ENCODE measurements around the gene CTSA.

Gene CTSA

GRCh38 chr20:45890985-45891983, at the start of gene CTSA, which contains the start of gene NEURL2:
Gene CTSA (plus strand): TSS chr20:45891335. CDS start chr20:45891569, 234 bp downstream.
Gene NEURL2 (minus strand): TSS chr20:45891208. CDS start chr20:45890991, 217 bp downstream.
- DNase-seq: peak; percentile 90

- DNase-seq: no peak
Measured at GRCh38 chr20:45841407-45842129, 49.6 kb upstream of the CTSA start.

DNA sequence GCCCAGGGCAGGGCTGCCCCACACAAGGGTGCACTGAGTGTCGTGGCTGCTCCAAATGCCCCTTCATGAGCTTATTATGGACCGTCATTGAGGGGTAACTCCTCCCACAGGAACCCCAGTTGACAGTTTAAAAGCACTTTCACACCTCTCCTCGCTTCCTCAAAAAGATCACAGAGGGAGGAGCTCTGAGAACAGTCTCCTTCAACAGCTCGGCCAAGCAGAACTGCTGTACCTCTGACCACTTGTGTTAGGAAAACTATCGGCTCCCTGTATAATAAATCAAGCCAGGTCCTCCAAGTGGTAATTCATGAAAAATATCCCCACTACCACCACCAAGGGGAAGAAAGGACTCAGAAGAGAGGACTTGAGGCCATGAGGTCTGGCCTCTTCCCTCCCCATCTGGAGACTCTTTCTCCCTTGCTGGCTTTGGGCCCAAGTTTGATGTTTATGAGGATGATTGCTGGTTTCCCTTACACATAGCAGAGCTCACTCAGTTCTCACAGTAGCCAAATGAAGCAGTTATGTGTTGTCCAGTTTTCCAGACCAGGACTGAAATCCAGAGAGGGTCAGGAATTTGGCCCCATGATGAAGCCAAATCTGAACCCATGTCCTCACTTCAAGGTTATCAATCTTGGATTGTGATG, 48.8 kb upstream of the CTSA start:
- no peak for DNase-seq

DNA sequence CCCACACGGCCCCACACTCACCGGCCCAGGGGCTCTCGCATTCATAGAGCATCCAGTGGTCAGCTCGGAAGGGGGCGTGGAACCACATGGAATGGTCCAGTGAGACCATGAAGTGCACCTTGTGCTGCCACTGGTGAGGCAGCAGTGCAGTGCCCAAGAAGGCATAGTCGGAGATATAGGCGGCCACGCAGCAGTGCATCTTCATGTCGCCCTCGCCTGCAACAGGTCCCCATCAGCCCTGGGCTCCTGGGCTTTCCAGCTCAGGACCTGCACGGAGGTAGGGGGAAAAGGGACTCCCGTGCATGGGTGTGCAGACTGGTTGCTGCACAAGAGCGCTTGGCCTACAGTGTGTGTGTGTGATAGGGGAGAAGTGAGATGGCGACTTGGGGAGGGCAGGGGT, 47.6 kb upstream of the CTSA start:
- no peak for DNase-seq

DNA sequence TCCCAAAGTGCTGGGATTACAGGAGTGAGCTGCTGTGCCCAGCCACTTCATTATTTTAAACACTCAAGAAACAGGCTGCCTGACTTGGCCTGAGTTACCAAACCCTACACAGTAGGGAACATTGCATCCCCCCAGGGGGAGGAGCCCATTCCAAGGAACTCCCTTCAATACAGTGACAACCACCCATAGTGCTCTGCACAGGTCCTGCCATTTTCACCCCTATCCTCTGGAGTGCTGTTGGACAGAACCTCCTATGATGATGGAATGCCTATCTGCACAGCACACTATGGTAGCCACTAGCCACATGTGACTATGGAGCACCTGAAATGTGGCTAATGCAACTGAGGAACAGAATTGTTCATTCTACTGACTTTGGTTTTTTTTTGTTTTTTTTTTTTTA, 45.7 kb upstream of the CTSA start:
- no peak for DNase-seq

DNA sequence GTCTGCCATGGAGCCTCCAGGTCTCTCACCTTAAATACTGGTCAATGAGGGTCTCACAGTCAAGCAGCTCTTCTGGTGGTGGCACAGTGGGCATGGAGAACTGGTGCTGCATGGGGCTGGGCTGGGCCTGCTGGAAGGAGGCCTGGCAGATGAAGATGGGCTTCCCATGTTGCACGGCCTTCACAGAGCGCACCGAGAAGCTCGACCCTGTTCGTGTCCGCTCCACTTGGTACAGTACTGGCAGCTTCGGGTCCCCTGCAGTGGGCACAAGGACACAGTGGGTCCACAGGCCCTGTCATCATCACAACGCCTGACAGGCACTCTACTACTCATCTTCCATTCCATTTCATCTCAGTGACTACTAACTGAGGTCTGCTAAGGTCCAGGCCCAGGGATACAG, 42.7 kb upstream of the CTSA start:
- no peak for DNase-seq

DNA sequence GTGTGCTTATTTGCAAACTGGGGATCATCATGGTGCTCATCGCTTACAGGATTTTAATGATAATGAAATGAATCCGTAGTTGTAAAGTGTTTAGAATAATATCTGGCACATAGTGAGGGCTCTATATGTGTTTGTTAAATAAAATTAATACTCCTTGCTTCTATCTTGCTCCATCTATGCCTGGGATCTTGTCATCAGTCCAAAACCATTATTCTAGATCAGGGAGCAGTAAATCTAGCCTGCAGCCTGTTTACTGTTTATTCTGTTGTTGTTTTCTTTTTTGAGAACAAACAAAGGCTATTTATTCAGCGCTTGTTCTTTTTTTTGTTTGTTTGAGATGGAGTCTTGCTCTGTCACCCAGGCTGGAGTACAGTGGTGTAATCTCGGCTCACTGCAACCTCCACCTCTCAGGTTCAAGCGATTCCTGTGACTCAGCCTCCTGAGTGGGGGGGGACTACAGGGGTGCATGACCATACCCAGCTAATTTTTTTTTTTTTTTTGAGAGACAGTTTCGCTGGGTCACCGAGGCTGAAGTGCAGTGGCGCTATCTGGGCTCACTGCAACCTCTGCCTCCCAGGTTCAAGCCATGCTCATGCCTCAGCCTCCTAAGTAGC, 42.1 kb upstream of the CTSA start:
- no peak for DNase-seq

DNA sequence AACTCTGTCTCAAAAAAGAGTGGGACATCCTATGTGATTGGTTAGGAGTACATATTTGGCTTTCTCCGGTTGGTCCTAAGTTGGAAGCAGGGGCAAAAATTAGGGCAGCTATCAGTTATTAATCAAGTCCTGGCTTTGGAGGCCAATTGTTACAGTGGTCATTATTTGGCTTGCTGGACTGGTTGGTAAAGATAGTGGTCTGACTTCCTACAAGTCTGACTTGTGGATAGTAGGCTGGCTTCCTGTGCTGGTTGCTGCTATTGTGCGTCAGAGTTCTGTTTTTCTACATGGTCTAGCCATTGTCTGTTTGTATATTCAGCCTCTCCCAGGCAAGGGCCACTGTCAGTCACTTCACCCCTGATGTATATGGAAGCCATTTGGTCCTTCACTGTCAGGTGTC, 40.9 kb upstream of the CTSA start:
- no peak for DNase-seq

DNA sequence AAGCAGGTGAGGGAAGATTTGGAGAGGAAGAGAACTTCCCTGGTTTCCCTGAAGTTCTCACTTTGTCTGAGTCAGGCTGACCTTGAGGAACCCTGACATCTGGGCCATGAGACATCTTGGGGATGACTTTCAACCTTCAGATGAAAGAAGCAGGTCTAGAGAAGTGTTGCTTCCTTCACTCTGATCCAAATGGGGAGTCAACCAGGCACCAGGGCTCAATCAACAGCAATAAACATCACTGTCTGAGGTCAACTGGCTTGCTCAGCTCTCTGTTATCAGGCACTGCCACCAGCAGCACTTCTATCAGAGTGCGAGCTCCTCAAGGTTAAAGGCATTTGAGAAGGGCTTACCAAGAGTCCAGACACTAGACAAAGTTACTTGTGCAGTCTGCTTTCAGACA, 40.2 kb upstream of the CTSA start:
- no peak for DNase-seq

DNA sequence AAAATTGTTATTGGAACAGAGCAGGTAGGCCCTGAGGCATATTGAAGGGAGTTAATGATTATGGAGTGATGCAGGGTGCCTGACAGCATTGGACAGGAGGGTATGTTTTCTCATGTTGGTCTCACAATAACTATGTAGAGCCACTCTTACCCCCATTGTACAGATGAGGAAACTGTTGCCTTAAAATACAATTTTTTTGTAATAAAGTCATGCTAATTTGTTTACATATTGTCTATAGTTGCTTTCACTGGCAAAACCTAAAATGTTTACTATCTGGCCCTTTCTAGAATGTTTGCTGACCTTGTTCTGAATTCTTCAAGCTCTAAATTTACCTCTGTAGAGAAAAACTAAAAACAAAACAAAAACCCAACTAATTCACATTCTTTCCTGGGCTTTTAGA, 39.6 kb upstream of the CTSA start:
- DNase-seq: no peak

DNA sequence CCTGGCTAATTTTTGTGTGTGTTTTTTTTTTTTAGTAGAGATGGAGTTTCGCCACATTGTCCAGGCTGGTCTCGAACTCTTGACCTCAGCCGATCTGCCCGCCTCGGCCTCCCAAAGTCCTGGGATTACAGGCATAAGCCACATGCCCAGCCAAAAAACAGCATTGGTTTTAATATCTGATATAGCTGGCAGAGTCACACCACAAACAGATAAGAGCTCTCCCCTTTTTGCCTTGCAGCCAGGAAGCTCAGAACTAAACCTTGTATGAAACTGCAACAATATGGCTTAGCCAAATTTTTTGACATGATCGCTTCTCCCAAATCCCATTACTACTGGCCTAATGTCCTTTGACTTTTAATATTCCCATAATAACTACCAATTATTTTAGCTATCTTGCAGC, 38.8 kb upstream of the CTSA start:
- DNase-seq: no peak

DNA sequence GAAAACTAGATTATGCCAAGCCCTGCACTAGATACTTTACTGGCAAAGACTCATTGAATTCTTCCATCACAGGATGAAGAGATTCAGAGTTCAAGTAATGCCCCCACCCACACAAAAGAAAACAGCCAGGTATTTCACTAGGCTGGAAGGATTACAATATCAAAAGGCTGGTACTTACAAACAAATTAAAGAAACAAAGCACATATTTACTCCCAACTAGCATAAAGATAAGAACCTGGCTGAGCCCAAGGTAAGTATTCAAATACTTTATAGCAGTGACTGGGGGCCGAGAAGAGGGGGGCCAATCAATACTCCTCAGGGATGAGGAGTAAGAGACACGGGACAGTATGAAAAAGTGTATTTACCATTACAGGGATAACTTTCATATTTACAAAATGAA, 37.7 kb upstream of the CTSA start:
- no peak for DNase-seq

GRCh38 chr20:45857114-45857881, 33.8 kb upstream of the CTSA start, which contains the start of the genes ACOT8 and ZSWIM3:
Gene ACOT8 (minus strand): TSS chr20:45857392. CDS start chr20:45857315, 77 bp downstream.
Gene ZSWIM3 (plus strand): TSS chr20:45857614. CDS start chr20:45857826, 212 bp downstream.
- DNase-seq: peak; percentile 94

DNA sequence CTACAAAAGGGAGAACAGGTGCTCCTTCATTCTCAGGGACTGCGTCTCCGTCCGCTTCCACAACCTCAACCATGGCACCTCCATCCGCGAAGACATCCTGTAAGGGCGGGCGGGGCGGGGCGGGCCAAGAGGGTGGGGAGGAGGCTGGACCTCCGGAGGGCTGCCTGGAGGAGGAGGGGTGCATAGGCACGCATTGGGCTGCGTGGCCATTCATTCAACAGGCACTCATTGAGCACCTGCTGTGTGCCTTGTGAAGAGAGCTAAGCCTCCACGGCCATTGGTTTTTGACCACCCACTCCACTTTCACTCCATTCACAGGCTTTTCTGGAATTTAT, 33.3 kb upstream of the CTSA start:
- peak; percentile 65 for DNase-seq

DNA sequence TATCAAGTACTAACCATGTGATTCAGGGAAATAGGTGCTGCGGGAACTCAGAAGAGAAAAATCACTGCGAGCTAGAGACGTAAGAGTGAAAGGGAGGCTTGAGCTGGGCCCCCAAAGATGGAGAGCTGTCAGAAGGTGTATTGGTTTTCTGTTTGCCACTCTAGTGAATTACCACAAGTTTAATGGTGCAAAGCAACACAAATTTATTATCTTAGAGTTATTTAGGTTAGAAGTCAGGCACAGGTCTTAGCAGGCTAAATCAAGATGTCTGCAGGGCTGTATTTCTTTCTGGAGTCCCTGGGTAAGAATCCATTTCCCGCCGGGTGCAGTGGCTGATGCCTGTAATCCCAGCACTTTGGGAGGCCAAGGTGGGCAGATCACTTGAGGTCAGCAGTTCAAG, 31.2 kb upstream of the CTSA start:
- DNase-seq: no peak

- no peak for DNase-seq
Measured at GRCh38 chr20:45860560-45861220, 30.4 kb upstream of the CTSA start.

DNA sequence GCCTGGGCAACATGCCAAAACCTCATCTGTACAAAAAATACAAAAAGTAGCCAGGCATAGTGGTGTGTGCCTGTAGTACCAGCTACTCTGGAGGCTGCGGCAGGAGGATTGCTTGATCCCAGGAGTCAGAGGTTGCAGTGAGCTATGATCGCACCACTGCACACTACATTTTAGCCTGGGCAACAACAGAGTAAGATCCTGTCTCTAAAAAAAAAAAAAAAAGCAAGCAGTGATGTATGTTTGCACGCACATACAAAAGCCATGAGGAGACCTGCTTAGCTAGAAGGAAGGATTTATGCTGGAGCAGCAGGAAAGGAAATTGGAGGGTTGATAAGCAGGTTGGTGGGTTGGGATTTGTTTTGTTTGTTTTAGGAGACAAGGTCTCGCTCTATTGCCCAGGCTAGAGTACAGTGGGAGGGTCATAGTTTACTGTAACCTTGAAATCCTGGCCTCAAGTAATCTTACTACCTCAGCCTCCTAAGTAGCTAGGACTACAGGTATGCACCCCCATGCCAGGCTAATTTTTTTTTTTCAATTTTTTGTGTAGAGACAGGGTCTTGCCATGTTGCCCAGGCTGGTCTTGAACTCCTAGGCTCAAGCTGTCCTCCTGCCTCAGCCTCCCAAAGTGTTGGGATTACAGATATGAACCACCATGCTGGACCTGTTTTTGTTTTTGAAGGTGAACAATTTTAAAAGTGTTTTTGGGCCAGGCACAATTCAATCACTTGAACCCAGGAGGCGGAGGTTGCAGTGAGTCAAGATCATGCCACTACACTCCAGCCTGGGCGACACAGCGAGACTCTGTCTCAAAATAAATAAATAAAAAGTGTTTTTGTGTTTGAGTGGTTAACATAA, 29.7 kb upstream of the CTSA start:
- DNase-seq: no peak

DNA sequence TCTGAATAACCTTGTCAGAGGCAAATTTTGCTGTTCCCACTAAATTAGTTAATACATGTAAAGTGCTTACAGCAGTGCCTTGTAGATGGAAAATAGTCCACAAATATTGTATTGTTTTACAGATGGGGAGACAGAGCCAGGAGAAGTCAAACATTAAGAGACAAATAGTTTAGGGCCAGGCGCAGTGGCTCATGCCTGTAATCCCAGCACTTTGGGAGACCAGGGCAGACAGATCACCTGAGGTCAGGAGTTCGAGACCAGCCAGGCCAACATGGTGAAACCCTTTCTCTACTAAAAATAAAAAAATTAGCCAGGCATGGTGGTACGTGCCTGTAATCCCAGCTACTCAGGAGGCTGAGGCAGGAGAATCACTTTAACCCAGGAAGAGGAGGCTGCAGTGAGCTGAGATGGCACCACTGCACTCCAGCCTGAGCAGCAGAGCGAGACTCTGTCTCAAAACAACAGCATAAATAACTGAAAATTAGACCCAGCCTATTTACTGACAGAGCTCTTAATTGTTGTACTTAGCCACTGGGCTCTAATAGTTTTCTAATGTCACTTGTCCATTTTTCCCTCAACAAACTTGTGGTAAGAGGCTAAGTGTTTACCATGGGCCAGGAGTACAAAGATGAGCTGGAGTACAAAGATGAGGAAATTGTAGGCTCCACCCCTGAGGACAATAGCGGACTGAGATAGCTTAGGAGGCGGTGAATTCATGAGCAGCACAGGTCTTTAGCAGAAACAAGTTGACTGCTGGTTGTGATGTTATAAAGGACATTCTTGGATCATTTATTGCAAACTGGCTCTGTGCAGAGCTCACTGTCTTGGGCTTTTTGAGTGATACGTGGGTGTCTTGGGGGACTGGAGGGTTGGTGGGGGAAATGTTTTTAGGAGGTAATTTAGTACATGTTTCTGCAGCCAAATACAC, 27.3 kb upstream of the CTSA start:
- no peak for DNase-seq

- DNase-seq: no peak
Measured at GRCh38 chr20:45866454-45866853, 24.7 kb upstream of the CTSA start.
